Medulla oblongata (tissue), 1 donor: ENCODE data around the gene SPC24.
"Not testable (repeated sequence)": the region's sequence is repeated elsewhere in the genome, so short reads cannot be mapped to it uniquely, and the experiment has no call there.

Experiments
- DNase-seq: peaks from one replicate; pipeline ENCODE4 v3.0.0-alpha.2; 2015; ENCODE audit errors: extremely low spot score

SPC24 gene

DNA sequence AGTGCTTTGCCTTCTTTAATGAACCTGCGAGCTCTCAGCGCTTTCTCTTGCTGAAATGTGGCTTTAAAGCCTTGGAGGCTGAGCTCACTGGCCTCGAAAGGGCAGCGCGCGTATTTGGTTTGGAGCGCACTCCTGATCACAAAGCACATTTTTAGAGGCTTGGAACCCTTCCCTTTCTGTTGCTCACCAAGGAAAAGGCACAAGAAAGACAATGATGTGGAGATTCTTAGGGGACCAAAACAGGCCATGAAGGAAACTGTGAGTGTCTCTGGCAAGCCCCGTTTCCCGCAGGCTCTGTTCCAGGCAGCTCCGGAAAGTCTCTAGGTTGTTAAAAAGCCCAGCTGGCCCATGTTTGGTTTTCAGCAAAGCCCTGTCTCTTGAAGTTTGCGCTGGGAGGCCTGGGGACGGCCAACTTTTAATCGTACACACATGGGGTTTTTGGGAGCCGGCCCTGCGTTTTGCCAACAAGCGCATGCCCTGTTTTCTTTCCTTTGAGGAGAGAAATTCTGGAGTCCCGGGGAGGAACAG lies 9.4 kb upstream of the SPC24 start:
- DNase-seq: peak; percentile 70

DNA sequence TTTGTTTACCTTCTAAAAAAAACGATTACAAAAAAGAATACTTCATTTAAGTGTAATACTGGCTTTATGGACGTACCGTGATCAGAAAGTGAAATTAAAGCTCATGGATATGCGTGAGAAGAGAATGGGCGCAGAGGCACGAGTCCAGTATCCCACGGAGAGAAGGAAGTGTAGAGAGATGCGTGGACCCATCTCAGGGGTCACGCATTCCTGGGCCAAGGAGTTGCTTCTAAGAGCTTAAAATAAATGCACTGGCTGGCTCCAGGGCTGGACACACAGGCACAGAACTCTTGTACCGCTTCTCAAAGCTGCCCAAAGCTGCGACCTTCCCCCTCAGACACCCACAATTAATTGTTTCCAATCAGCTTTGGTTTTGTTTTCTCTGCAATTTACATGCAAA lies 8.7 kb upstream of the SPC24 start:
- no peak for DNase-seq

DNA sequence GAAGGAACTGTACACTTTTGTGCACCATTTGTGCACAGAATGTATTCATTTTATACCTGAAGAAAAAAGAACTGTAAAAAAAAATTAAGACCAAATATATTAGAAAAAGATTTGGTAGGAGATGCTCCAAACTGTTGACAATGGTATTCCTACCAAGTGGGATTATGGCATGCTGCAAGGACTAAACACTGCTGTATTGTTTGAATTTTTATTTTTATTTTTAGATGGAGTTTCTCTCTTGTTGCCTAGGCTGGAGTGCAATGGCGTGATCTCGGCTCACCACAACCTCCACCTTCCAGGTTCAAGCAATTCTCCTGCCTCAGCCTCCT lies 4.8 kb upstream of the SPC24 start:
- DNase-seq: not testable (repeated sequence)

DNA sequence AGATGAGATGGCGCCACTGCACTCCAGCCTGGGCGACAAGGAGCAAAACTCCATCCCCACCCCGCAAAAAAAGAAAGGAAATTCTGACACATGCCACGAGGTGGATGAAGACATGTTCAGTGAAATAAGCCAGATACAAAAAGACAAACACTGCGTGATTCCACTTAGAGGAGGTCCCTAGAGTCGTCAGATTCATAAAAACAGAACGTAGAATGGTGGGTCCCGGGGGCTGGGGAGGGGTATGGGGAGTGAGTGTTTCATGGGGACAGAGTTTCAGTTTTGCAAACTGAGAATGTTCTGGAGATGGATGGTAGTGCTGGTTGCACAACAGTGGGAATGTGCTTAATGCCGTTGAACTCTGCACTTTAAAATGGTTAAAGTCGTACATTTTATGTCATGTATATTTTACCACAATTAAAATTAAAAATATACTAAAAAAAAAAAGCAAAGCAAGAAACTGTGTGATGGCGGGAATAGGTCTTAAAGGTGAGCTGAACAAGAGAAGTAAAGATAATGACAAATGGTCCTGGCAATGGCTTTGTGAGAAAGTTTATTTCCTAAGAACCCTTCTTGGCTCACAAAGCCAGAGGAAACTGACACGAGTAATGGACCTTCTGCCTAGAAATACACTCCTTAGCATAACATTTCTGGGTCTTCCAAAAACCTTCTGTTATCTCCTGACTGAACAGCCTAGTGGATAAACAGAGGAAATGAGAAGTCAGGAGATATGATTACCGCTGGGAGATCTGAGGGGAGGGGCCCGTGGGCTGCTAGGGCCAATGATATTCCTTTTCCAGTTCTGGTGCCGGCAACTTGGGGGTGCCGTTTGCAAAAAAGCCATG lies 4.2 kb upstream of the SPC24 start:
- no peak for DNase-seq

DNA sequence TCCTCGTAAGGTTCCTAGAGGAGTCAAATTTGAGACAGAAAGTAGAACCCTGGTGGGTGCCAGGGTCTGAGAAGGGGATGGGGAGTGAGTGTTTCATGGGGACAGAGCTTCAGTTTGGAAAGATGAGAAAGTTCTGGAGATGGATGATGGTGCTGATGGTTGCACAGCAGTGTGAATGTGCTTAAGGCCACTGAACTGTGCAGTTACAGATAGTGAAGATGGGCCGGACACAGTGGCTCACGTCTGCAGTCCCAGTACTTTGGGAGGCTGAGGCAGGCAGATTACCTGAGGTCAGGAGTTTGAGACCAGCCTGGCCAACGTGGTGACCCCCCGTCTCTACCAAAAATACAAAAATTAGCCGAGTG lies 917 bp downstream of the SPC24 start:
- no peak for DNase-seq

DNA sequence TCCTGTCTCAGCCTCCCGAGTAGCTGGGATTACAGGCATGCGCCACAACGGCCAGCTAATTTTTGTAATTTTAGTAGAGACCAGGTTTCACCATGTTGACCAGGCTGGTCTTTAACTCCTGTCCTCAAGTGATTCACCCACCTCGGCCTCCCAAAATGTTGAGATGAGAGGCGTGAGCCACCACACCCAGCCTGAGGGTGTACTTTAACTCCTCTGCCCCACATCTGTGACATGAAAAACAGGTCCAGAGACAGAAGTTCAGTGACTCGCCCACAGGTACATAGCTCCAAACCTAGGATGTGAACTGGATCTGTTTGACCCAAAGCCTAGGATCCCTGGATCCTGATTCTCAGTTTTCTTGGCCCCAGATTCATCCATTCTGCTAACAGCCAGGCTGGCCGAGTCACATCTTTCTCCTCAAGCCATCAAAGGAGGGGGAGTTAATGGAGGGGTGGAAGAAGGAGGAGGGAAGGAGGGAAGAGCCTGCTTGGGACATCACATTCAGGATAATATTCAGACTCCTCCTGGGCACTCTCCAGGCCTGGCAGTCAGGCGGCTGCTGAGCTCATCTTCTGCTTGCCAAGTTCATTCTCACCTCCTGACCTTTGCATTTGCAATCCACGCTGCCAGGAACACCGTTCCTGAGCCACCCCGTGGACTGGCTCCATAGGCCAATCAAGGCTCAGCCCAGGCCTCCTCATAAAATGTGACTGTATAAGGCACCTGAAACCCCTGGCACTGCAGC lies 3.1 kb downstream of the SPC24 start:
- DNase-seq: peak; percentile 50

DNA sequence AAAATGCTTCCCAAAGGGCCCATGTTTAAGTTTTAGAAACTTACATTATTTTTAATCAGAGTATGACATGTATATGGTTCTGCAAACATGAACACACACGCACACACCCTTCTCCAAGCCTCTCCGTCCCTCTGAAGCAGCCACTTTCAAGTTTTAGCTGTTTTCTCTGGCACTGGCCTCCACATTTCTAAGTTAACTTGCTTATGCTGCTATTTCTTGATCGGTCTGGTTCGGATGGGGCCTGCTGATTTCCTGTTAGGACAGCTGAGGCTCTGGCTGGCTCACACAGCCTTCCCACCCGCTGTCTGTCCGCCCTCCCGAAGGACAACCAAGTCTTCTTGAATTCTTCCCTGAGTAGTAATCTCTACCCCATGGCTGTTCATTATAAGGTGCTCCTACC lies 4.4 kb downstream of the SPC24 start:
- DNase-seq: no peak

DNA sequence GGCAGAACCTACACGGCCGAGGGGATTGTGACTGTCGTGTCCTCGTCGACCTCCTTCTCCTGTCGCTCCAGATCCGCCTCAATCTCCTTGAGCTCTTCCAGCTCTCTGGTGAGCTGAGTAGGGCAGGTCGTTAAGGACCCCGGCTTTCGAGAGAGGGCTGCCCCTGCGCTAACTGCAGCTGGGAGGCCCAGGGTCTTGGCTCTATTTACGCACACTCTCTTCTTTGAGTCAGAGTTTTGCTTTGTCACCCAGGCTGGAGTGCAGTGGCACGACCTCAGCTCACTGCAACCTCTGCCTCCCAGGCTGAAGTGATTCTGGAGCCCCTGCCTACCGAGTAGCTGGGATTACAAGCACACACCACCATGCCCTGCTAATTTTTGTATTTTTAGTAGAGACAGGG lies 7.6 kb downstream of the SPC24 start:
- no peak for DNase-seq

DNA sequence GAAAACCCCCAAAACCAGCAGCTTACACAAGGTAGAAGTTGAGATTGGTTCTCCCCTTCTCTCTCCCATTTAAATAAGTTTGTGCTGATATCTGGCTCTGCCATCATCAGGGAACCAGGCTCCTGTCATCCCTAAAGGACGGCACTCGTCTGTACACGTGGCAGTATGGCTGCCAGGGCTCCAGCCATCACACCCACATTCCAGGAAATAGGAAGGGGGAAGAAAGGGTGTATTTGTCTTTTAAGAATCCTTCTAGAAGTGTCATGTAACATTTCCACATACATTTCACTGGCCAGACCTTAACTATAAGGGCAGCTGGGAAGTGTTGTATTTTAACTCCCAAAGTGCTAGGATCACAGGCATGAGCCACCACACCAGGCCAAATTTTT lies 10.1 kb downstream of the SPC24 start:
- DNase-seq: no peak

DNA sequence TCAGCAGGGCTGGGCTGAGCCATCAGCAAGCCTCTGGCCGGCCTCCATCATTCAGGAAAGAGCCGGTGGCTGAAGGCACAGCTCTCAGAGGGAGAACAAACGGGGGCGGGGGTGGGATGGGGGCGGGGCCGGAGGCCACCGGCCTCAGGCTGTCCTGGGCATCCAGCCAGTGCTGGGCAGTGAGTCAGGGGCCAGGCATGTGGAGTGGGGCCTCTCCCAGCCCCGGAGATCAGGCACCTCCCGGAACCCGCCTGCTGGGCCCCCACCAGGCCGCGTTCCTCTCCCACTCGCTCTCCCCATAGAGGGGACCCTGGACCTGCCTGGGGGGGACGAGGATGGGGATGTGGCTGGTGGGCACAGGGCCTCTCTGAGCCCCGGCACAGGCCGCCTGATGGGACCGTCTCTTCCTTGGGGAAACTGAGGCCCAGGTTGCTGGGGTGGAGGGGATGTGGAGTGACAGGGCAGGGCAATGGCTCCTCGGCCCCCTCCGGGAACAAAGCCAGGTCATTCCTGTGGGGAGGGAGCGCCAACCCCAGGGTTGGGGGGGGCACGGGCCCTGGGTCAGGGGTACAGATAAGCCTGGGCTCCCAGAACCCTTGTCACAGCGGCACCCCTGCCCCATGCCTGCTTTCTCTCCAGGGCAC lies 12.9 kb downstream of the SPC24 start:
- peak; percentile 43 for DNase-seq

DNA sequence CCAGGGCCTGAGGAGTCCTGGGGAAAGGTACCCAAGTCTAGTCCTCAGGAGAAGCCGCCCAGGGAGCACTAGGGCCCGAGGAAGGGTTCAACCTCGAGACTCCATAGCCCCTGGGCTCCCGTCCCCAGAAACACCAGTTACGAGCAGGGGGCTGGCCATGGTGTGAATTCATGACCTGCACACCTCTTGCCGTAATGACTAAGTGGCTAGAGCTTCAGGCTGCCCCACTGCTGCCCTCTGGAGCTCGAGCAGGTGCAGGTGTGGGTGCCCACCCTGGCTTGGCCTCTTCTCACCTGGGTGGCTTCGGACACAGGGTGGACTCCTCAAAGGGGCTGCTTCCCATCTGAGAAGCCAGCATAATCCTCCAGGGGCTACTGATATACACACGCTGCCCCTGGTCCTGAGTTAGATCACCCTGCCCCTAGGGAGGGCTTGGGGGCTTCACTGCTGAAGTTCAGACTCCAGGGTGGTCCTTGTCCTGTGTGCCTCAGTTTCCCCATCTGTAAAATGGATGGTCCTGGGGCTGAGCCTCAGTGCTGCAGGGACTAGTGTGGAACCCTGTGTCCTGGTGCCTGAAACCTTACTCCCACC lies 13.6 kb downstream of the SPC24 start:
- no peak for DNase-seq

DNA sequence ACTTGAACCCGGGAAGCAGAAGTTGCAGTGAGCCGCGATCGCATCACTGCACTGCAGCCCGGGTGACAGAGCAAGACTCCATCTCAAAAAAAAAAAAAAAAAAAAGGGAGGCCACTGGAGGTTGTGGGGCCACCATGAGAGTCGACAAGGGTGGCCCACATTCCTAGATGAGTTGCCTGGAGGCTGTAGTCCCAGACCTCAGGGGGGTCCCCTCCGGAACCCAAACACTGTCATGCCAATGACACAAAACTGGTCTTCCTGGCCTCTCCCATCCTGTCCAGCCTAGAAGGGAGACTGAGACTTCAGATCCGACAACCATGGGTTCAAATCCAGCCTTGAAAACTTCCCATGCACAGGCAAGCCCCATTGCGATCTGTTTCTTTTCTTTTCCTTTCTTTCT lies 14.7 kb downstream of the SPC24 start:
- no peak for DNase-seq

DNA sequence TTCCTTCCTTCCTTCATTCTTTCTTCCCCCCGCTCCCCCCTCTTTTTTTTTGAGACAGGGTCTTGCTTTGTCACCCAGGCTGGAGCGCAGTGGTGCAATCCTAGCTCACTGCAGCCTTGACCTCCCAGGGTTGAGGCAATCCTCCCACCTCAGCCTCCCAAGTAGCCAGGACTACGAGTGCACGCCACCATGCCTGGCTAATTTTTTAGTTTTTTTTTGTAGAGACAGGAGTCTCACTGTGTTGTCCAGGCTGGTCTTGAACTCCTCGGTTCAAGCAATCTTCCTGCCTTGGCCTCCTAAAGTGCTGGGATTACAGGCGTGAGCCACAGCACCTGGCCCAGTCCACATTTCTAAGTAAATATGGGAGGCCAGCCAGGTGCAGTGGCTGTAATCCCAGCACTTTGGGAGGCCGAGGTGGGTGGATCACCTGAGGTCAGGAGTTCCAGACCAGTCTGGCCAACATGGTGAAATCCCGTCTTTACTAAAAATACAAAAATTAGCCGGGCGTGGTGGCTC lies 15.5 kb downstream of the SPC24 start:
- not testable (repeated sequence) for DNase-seq

DNA sequence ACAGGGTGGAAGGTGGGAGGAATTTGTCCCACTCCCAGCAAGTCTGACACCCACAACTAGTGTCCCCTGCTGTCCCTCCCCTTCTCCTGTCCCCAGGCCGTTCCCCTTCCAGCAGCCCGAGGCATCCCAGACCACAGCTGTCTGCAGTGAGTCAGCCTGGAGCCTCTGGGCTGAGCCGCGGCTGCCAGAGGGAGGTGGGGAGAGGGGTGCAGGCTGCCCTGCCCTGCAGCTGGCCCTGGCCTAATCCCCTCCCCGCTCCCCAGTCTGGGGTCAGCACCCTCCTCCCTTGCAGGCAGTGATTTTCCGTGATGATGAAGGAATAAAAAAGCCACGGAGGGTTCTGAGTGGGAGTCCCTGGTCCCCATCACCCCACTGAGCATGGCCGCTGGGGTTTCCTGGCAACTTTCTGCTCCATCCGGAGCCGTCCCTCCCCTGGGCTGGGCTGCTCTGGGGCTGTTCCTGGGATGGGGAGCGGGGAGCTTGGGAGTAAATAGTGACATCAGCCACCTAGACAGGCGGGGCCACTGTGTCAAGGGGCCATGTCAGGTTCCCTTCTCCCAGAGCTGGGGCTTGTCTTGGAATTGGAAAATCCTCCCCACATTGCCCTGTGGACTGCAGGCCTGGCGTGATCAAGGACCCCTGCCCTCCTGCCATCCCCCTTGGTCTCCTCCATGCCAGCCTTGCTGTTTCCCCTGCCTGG lies 16.8 kb downstream of the SPC24 start:
- no peak for DNase-seq

DNA sequence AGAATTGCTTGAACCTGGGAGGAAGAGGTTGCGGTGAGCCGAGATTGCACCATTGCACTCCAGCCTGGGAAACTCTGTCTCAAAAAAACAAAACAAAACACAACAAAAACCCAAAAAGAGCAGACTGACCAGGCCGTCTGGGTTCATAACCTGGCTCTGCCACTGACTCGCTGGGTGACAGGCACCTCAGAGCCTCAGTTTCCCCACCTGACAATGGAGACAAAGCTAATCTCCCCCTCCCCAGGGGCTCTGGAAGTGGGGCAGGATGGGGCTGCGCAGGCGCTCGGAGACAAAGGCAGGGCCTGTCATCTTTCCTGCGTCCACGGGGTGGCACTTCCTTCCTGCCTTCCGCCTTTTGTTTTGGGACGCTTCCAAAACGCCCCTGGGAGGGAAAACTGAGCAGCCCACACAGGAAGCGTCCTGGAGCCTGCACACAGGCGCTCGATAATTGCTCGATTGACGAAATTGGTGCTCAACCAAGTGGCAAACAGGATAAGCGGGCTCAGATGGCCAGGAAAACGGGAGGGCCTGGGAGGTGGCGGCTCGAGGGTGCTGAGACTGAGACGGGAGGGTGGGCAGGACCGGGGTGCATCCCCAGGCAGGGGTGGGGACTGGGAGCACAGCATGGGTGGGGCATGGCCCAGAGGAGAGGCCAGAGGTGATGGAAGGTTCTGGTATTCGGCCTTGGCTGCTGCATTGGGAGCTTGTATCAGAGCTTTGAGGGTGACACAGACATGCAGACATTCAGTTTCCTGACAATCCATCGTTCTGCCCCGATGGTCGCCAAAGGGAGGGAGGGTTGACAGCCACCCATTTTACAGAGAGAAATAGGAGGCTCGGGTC lies 17.8 kb downstream of the SPC24 start:
- peak; percentile 89 for DNase-seq

DNA sequence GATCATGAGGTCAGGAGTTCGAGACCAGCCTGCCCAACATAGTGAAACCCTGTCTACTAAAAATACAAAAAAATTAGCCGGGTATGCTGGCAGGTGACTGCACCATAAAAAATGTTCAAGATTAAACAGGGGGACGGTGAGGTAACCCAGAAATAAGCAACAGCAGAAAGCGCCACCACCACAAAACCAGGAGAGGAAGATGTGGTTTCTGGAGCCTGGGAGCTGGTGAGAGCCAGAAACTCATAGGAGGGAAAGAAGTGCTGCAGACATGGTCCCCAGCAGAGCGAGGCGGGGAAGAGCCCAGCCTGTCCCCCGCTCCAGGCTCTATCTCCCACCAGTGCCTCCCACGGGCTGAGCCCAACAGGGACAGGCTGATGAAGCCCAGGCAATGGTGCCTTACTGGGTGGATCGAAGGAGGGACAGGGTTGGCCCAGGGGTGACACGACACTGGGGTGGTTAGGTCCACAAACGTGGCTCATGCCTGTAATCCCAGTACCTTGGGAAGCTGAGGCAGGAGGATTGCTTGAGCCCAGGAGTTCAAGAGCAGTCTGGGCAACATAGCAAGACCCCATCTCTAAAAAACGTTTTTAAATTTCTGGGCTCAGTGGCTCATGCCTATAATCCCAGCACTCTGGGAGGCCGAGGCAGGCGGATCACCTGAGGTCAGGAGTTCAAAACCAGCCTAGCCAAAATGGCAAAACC lies 19.0 kb downstream of the SPC24 start:
- DNase-seq: no peak

DNA sequence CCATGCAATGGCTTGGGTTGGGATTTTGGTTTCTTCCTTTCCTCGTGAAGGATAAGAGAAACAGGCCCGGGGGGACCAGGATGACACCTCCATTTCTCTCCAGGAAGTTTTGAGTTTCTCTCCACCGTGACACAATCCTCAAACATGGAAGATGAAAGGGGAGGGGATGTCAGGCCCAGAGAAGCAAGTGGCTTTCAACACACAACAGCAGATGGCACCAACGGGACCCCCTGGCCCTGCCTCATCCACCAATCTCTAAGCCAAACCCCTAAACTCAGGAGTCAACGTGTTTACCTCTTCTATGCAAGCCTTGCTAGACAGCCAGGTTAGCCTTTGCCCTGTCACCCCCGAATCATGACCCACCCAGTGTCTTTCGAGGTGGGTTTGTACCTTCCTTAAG lies 24.1 kb downstream of the SPC24 start:
- DNase-seq: no peak

DNA sequence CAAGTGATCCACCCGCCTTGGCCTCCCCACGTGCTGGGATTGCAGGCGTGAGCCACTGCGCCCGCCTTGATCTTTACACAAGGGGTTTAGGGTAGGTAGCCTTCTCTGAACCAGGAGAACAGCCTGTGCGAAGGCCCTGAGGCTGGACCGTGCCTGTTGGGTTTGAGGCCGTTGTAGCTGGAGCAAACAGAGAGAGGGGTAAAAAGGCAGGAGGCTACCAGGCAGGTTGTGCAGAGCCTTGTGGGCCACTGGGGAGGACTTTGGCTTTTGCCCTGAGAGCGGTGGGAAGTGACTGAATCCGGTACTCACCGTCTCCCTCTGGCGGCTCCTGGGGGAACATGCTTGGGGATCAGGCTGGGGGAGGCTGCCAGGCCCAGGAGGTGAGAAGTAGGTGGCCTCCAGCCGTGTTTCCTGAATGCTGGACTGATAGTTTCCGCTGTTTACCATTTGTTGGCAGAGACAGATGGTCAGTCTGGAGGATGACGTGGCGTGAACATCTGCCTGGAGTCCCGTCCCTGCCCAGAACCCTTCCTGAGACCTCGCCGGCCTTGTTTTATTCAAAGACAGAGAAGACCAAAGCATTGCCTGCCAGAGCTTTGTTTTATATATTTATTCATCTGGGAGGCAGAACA lies 24.6 kb downstream of the SPC24 start:
- DNase-seq: peak; percentile 78

DNA sequence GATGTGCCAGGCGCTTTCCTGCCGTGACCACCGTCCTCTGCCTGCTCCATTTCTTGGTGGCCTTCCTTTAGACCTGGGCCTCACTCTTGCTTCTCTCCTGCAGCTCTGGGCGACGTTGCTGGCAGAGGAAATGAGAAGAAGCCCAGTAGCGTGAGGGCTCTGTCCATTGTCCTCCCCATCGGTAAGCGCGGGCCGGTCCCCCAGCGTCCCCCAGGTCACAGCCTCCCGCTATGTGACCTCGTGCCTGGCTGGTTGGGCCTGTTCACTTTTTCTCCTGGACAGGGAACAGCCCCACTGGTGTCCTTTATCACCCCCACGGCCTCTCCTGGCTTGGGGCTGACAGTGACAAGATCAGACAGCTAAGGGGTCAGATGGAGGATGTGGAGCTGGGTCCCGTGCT lies 27.7 kb downstream of the SPC24 start:
- no peak for DNase-seq
